ENCODE data around the gene TAGLN2.

Gene TAGLN2

GRCh38 chr1:159870704-159871103 is 54.6 kb downstream of the TAGLN2 start:
- DNase-seq (ENCODE audit: low spot score) = no peak

- no peak for DNase-seq (ENCODE audit: low spot score)
These were observed 55.7 kb downstream of the TAGLN2 start for GRCh38 chr1:159869607-159870006.

- no peak for DNase-seq (ENCODE audit: low spot score)
These were observed 56.1 kb downstream of the TAGLN2 start for GRCh38 chr1:159869173-159869572.

GRCh38 chr1:159868766-159869165 is 56.5 kb downstream of the TAGLN2 start:
- DNase-seq (ENCODE audit: low spot score) = no peak

All from HuH-7 (cell line).